ENCODE measurements around the gene CCL2.
"Not testable (repeated sequence)": the region's sequence is repeated elsewhere in the genome, so short reads cannot be mapped to it uniquely, and the experiment has no call there.

Gene CCL2

GRCh38 chr17:34226744-34227034, 28.4 kb upstream of the CCL2 start:
- in situ Hi-C loops (cut with HindIII; ENCODE audit: low pct_unique_long_range_greater_than_20kb, low sequenced_read_pairs): no loop called here
- no peak for TF ChIP-seq JUND (IDR thresholded peaks at IDR 0.05; ENCODE audit: low read depth)
- DNase-seq (ENCODE audit: low read depth in 1 of 2, low spot score in 1 of 2): no peak

- DNase-seq (ENCODE audit: low read depth in 1 of 2, low spot score in 1 of 2); in situ Hi-C loops (cut with HindIII; ENCODE audit: low pct_unique_long_range_greater_than_20kb, low sequenced_read_pairs): not testable (repeated sequence)
Observed at GRCh38 chr17:34227293-34227692, 27.8 kb upstream of the CCL2 start.

GRCh38 chr17:34227707-34228106, 27.4 kb upstream of the CCL2 start:
- no peak for TF ChIP-seq JUND (IDR thresholded peaks at IDR 0.05; ENCODE audit: low read depth)
- in situ Hi-C loops (cut with HindIII; ENCODE audit: low pct_unique_long_range_greater_than_20kb, low sequenced_read_pairs): no loop called here

GRCh38 chr17:34228781-34229180, 26.3 kb upstream of the CCL2 start:
- no peak for TF ChIP-seq JUND (IDR thresholded peaks at IDR 0.05; ENCODE audit: low read depth)
- DNase-seq (ENCODE audit: low read depth in 1 of 2, low spot score in 1 of 2): no peak
- in situ Hi-C loops (cut with HindIII; ENCODE audit: low pct_unique_long_range_greater_than_20kb, low sequenced_read_pairs): no loop called here

More at GRCh38 chr17:34227707-34228106, 27.4 kb upstream of the CCL2 start:
- no peak for DNase-seq (ENCODE audit: low read depth in 1 of 2, low spot score in 1 of 2)

- in situ Hi-C loops (cut with HindIII; ENCODE audit: low pct_unique_long_range_greater_than_20kb, low sequenced_read_pairs): no loop called here
- no peak for TF ChIP-seq JUND (IDR thresholded peaks at IDR 0.05; ENCODE audit: low read depth)
Observed at GRCh38 chr17:34230342-34230741, 24.7 kb upstream of the CCL2 start.

GRCh38 chr17:34234616-34235015, 20.5 kb upstream of the CCL2 start:
- TF ChIP-seq JUND (IDR thresholded peaks at IDR 0.05; ENCODE audit: low read depth): no peak
- in situ Hi-C loops (cut with HindIII; ENCODE audit: low pct_unique_long_range_greater_than_20kb, low sequenced_read_pairs): no loop called here
- no peak for DNase-seq (ENCODE audit: low read depth in 1 of 2, low spot score in 1 of 2)

More at GRCh38 chr17:34230342-34230741, 24.7 kb upstream of the CCL2 start:
- no peak for DNase-seq (ENCODE audit: low read depth in 1 of 2, low spot score in 1 of 2)

- no peak for TF ChIP-seq JUND (IDR thresholded peaks at IDR 0.05; ENCODE audit: low read depth)
- in situ Hi-C loops (cut with HindIII; ENCODE audit: low pct_unique_long_range_greater_than_20kb, low sequenced_read_pairs): no loop called here
- no peak for DNase-seq (ENCODE audit: low read depth in 1 of 2, low spot score in 1 of 2)
Observed at GRCh38 chr17:34235389-34236028, 19.6 kb upstream of the CCL2 start.

GRCh38 chr17:34236281-34236892, 18.7 kb upstream of the CCL2 start:
- no peak for TF ChIP-seq JUND (IDR thresholded peaks at IDR 0.05; ENCODE audit: low read depth)
- in situ Hi-C loops (cut with HindIII; ENCODE audit: low pct_unique_long_range_greater_than_20kb, low sequenced_read_pairs): no loop called here
- no peak for DNase-seq (ENCODE audit: low read depth in 1 of 2, low spot score in 1 of 2)

- in situ Hi-C loops (cut with HindIII; ENCODE audit: low pct_unique_long_range_greater_than_20kb, low sequenced_read_pairs): no loop called here
- DNase-seq (ENCODE audit: low read depth in 1 of 2, low spot score in 1 of 2): no peak
- TF ChIP-seq JUND (IDR thresholded peaks at IDR 0.05; ENCODE audit: low read depth): no peak
Observed at GRCh38 chr17:34237458-34237857, 17.6 kb upstream of the CCL2 start.

- no peak for TF ChIP-seq JUND (IDR thresholded peaks at IDR 0.05; ENCODE audit: low read depth)
- in situ Hi-C loops (cut with HindIII; ENCODE audit: low pct_unique_long_range_greater_than_20kb, low sequenced_read_pairs): no loop called here
- no peak for DNase-seq (ENCODE audit: low read depth in 1 of 2, low spot score in 1 of 2)
Observed at GRCh38 chr17:34241062-34241461, 14.0 kb upstream of the CCL2 start.

- in situ Hi-C loops (cut with HindIII; ENCODE audit: low pct_unique_long_range_greater_than_20kb, low sequenced_read_pairs): no loop called here
- no peak for DNase-seq (ENCODE audit: low read depth in 1 of 2, low spot score in 1 of 2)
- TF ChIP-seq JUND (IDR thresholded peaks at IDR 0.05; ENCODE audit: low read depth): no peak
Observed at GRCh38 chr17:34242587-34243363, 12.3 kb upstream of the CCL2 start.

GRCh38 chr17:34243364-34244320, 11.4 kb upstream of the CCL2 start:
- in situ Hi-C loops (cut with HindIII; ENCODE audit: low pct_unique_long_range_greater_than_20kb, low sequenced_read_pairs): no loop called here
- TF ChIP-seq JUND (IDR thresholded peaks at IDR 0.05; ENCODE audit: low read depth): no peak
- DNase-seq (ENCODE audit: low read depth in 1 of 2, low spot score in 1 of 2): no peak

All from T47D (cell line).